GM12892 (cell line): ENCODE results near the gene RTL10.

Source experiments
- POLR2A ChIP-seq: IDR thresholded peaks from 2 replicates; pipeline ENCODE4 v1.6.1; 2011; ENCODE audit warnings: low read depth, low read length, control low read depth
- TAF1 ChIP-seq: IDR thresholded peaks from 2 replicates; pipeline ENCODE4 v1.6.1; 2011; ENCODE audit warnings: low read depth, mild to moderate bottlenecking, control low read depth, low read length, borderline replicate concordance

DNA sequence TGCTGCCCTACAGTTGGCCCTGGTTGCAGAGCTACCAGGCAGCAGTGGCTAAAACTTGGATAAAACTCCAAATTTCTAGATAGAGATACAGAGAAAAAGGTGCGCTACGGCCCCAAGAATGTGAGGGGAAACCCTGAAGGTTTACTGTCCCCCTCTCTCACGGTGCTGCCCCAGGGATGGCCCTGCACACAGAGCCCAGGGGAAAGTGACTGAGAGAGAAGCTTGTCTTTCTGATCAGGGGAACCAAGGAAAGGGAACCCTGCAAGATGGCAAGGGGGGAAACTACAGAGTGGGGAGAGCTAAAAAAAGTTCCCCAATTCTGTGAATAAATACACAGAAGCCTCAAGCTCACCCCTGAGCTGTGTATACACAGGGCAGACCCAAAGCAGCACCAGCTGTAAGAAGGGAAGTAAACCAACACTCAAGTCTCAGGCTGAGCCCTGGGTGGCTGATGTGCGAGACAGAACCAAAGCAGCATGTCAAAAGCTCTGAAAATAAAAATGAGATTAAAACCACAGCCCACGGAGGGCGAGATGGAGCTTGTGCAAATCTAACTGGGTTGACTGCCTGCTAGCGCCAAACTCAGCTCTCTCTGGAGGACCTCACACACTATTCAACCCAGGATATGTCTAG, 22.1 kb downstream of the RTL10 start:
- TF ChIP-seq POLR2A: no peak
- TF ChIP-seq TAF1: no peak
